D721Med (cell line): ENCODE results near the gene SETD1B.

Source experiments
- DNase-seq: peaks from one replicate; pipeline ENCODE4 v3.0.0; 2011; ENCODE audit warnings: low spot score; ENCODE audit not compliant: insufficient read length
- FAIRE-seq: peaks from 2 replicates; lab custom pipeline; 2011; peaks lifted over from hg19 to GRCh38; lab: Jason Lieb, UNC
- CTCF ChIP-seq: IDR thresholded peaks from 2 replicates; pipeline ENCODE4 v1.5.1; 2012; ENCODE audit warnings: mild to moderate bottlenecking, control low read depth; ENCODE audit not compliant: insufficient read depth; ENCODE audit errors: missing control alignments

The SETD1B gene

GRCh38 chr12:121823727-121824115, 19.9 kb downstream of the SETD1B start:
- FAIRE-seq (no peak), DNase-seq (no peak)
- TF ChIP-seq CTCF: no peak

GRCh38 chr12:121825041-121825523, 21.3 kb downstream of the SETD1B start:
- FAIRE-seq: no peak
- TF ChIP-seq CTCF: no peak
- DNase-seq: no peak

GRCh38 chr12:121826318-121827150, 22.7 kb downstream of the SETD1B start:
- no peak for DNase-seq
- TF ChIP-seq CTCF: no peak
- no peak for FAIRE-seq

GRCh38 chr12:121827351-121828099, 23.7 kb downstream of the SETD1B start:
- FAIRE-seq: no peak
- TF ChIP-seq CTCF: no peak

GRCh38 chr12:121828306-121828705, 24.5 kb downstream of the SETD1B start:
- DNase-seq (no peak), FAIRE-seq (no peak)
- TF ChIP-seq CTCF: no peak

More at GRCh38 chr12:121827351-121828099, 23.7 kb downstream of the SETD1B start:
- DNase-seq: no peak

- FAIRE-seq: no peak
- no peak for DNase-seq
- TF ChIP-seq CTCF: no peak
These were observed 25.0 kb downstream of the SETD1B start for GRCh38 chr12:121828826-121829225.
